Endodermal cell (in vitro differentiated cells): ENCODE results near the gene TAOK1. TPM values are rescaled to one million over a fixed set of nuclear protein-coding genes. Genes with fewer than 3 reads are reported as not detected.

Experiments
- DNase-seq: peaks from one replicate; pipeline ENCODE4 v3.0.0-alpha.2; 2017
- H3K27ac ChIP-seq: 2 replicates; pipeline ENCODE4 v1.5.1; 2013; ENCODE audit warnings: mild to moderate bottlenecking, low read depth, low read length, moderate library complexity
- H3K27me3 ChIP-seq: 2 replicates; pipeline ENCODE4 v1.6.1; 2013; ENCODE audit warnings: mild to moderate bottlenecking, low read length, moderate library complexity; ENCODE audit not compliant: insufficient read depth, control insufficient read depth, poor library complexity, severe bottlenecking
- H3K36me3 ChIP-seq: 2 replicates; pipeline ENCODE4 v1.7.0; 2013; ENCODE audit warnings: mild to moderate bottlenecking, low read length, moderate library complexity; ENCODE audit not compliant: control insufficient read depth, insufficient read depth
- H3K4me1 ChIP-seq: one replicate; pipeline ENCODE4 v1.7.0; 2013; ENCODE audit warnings: low read length; ENCODE audit not compliant: control insufficient read depth, insufficient read depth
- H3K4me3 ChIP-seq: 2 replicates; pipeline ENCODE4 v1.5.1; 2013; ENCODE audit warnings: mild to moderate bottlenecking, low read length, moderate library complexity
- H3K9ac ChIP-seq: 2 replicates; pipeline ENCODE4 v1.6.1; 2013; ENCODE audit warnings: mild to moderate bottlenecking, low read length, moderate library complexity; ENCODE audit not compliant: poor library complexity, severe bottlenecking; ENCODE audit errors: extremely low read depth
- H3K9me3 ChIP-seq: 2 replicates; pipeline ENCODE4 v1.6.1; 2013; ENCODE audit warnings: mild to moderate bottlenecking, low read length, moderate library complexity; ENCODE audit not compliant: control insufficient read depth
- H3K27ac Mint-ChIP-seq: 2 replicates; pipeline ENCODE4 v1.8.0; 2020; ENCODE audit warnings: mixed read lengths
- H3K27me3 Mint-ChIP-seq: 2 replicates; pipeline ENCODE4 v1.8.0; 2021; ENCODE audit warnings: mild to moderate bottlenecking, mixed read lengths; ENCODE audit not compliant: insufficient read depth
- H3K36me3 Mint-ChIP-seq: 2 replicates; pipeline ENCODE4 v1.8.0; 2020; ENCODE audit warnings: low read depth, mixed read lengths
- H3K4me1 Mint-ChIP-seq: 2 replicates; pipeline ENCODE4 v1.8.0; 2020; ENCODE audit warnings: mixed read lengths
- H3K4me3 Mint-ChIP-seq: 2 replicates; pipeline ENCODE4 v1.8.0; 2020; ENCODE audit warnings: mild to moderate bottlenecking, moderate library complexity, mixed read lengths
- H3K9me3 Mint-ChIP-seq: 2 replicates; pipeline ENCODE4 v1.8.0; 2020; ENCODE audit warnings: mild to moderate bottlenecking, mixed read lengths
- CTCF ChIP-seq: fragments of 200-600 bp; sonication (generic); conservative IDR thresholded peaks from 2 replicates; pipeline ENCODE4 v1.5.0; 2021; ENCODE audit warnings: antibody characterized with exemption, mild to moderate bottlenecking
- WGBS, 2 experiments: methylation state at CpG; one replicate each; pipeline versions ENCODE4 v1.1.5 to v1.1.7; 2013; ENCODE audit warnings: missing lambda C conversion rate in 2 of 2, mixed read lengths in 1 of 2; ENCODE audit not compliant: insufficient coverage in 1 of 2, insufficient read length in 1 of 2; 5-methylcytosine and 5-hydroxymethylcytosine counted together
- total RNA-seq, 2 donors: library from RNA; stranded (reverse); fragmentation: NEBNext Ultra II Directional in 1 of 2; extraction: Animal tissue kit (Norgen Biotek cat#: 25700) in 1 of 2; gene quantifications; 2 replicates in 1 of 2; 3 replicates in 1 of 2; pipeline ENCODE4 v1.2.1, GENCODE V29; 2021

Gene TAOK1
- total RNA-seq, 2 donors from 2014 or later, result 95.9 to 102 TPM

GRCh38 chr17:29357232-29357631, 32.9 kb upstream of the TAOK1 start:
- H3K4me1 Mint-ChIP-seq, result no peaks in the 10 kb centered on the region
- Histone ChIP-seq H3K4me3 (no peak overlapping the region), H3K27ac (no peak overlapping the region), H3K9me3 (no peaks in the 10 kb centered on the region), H3K27me3 (no peaks in the 10 kb centered on the region), H3K4me1 (no peaks in the 10 kb centered on the region), H3K36me3 (no peaks in the 10 kb centered on the region), H3K9ac (no peak overlapping the region)
- H3K9me3 Mint-ChIP-seq, result no peaks in the 10 kb centered on the region
- no peak overlapping the region for H3K27ac Mint-ChIP-seq
- no peaks in the 10 kb centered on the region for H3K36me3 Mint-ChIP-seq
- H3K27me3 Mint-ChIP-seq, result no peaks in the 10 kb centered on the region
- DNase-seq, result no peak
- H3K4me3 Mint-ChIP-seq, result no peak overlapping the region
- TF ChIP-seq CTCF, result no peak
- 95 to 100% methylated on average over 1 to 2 of the region's 2 CpGs for WGBS, 2 experiments

- H3K4me1 ChIP-seq, result no peaks in the 10 kb centered on the region
- no peaks in the 10 kb centered on the region for H3K27me3 Mint-ChIP-seq
- H3K4me3 ChIP-seq, result no peak overlapping the region
- no peaks in the 10 kb centered on the region for H3K4me1 Mint-ChIP-seq
- no peak overlapping the region for H3K9ac ChIP-seq
- no peak overlapping the region for H3K27ac ChIP-seq
- H3K4me3 Mint-ChIP-seq, result no peak overlapping the region
- H3K9me3 Mint-ChIP-seq, result no peaks in the 10 kb centered on the region
- H3K27me3 ChIP-seq, result no peaks in the 10 kb centered on the region
- WGBS, 2 experiments, result 87 to 93% methylated on average over 5 of the region's 5 CpGs
- H3K9me3 ChIP-seq, result no peaks in the 10 kb centered on the region
- no peaks in the 10 kb centered on the region for H3K36me3 ChIP-seq
- DNase-seq, result no peak
- H3K27ac Mint-ChIP-seq, result no peak overlapping the region
- no peak for TF ChIP-seq CTCF
- no peaks in the 10 kb centered on the region for H3K36me3 Mint-ChIP-seq
Observed at GRCh38 chr17:29357821-29358232, 32.3 kb upstream of the TAOK1 start.

GRCh38 chr17:29358416-29358815, 31.7 kb upstream of the TAOK1 start:
- WGBS, 2 experiments, result no CpG with 5 or more reads among the region's 1 CpG
- H3K27me3 Mint-ChIP-seq, result no peaks in the 10 kb centered on the region
- H3K27ac Mint-ChIP-seq, result no peak overlapping the region
- no peaks in the 10 kb centered on the region for H3K36me3 Mint-ChIP-seq
- H3K27me3 ChIP-seq, result no peaks in the 10 kb centered on the region
- no peak overlapping the region for H3K4me3 Mint-ChIP-seq
- H3K27ac ChIP-seq, result no peak overlapping the region
- H3K9me3 ChIP-seq, result no peaks in the 10 kb centered on the region
- H3K4me3 ChIP-seq, result no peak overlapping the region
- no peaks in the 10 kb centered on the region for H3K4me1 Mint-ChIP-seq
- H3K36me3 ChIP-seq, result no peaks in the 10 kb centered on the region
- no peak overlapping the region for H3K9ac ChIP-seq
- no peaks in the 10 kb centered on the region for H3K9me3 Mint-ChIP-seq
- DNase-seq, result peak; percentile 4
- no peak for TF ChIP-seq CTCF
- no peaks in the 10 kb centered on the region for H3K4me1 ChIP-seq
